Amniotic stem cell (primary cell): ENCODE results near the gene JKAMP.

Source experiments
- DNase-seq: peaks from one replicate; lab custom pipeline; 2025; lab: John Stamatoyannopoulos, UW

The JKAMP gene

GRCh38 chr14:59481407-59481806 is 2.9 kb upstream of the JKAMP start:
- DNase-seq = no peak

GRCh38 chr14:59481871-59482540 is 2.3 kb upstream of the JKAMP start:
- DNase-seq = no peak

GRCh38 chr14:59482541-59483331 is 1.6 kb upstream of the JKAMP start:
- peak; percentile 81 for DNase-seq

- peak; percentile 28 for DNase-seq
These were observed 954 bp upstream of the JKAMP start for GRCh38 chr14:59483363-59483762.

- no peak for DNase-seq
These were observed 390 bp downstream of the JKAMP start for GRCh38 chr14:59484639-59485175.

- DNase-seq = no peak
These were observed 6.4 kb downstream of the JKAMP start for GRCh38 chr14:59490756-59491155.

GRCh38 chr14:59492384-59492783 is 8.1 kb downstream of the JKAMP start:
- DNase-seq = no peak

- DNase-seq = no peak
These were observed 16.4 kb downstream of the JKAMP start for GRCh38 chr14:59500732-59501131.

- DNase-seq = no peak
These were observed 18.9 kb downstream of the JKAMP start for GRCh38 chr14:59503256-59503655.

- DNase-seq = peak; percentile 1
These were observed 22.9 kb downstream of the JKAMP start for GRCh38 chr14:59507063-59507751.

GRCh38 chr14:59507752-59508103 is 23.4 kb downstream of the JKAMP start:
- DNase-seq = no peak

GRCh38 chr14:59509101-59509500 is 24.8 kb downstream of the JKAMP start:
- no peak for DNase-seq

GRCh38 chr14:59510001-59510400 is 25.7 kb downstream of the JKAMP start:
- no peak for DNase-seq

GRCh38 chr14:59510966-59511365 is 26.6 kb downstream of the JKAMP start:
- DNase-seq = no peak

GRCh38 chr14:59511916-59512575 is 27.7 kb downstream of the JKAMP start:
- DNase-seq = no peak

GRCh38 chr14:59520224-59520623 is 35.9 kb downstream of the JKAMP start:
- no peak for DNase-seq

GRCh38 chr14:59529189-59529588 is 44.9 kb downstream of the JKAMP start:
- no peak for DNase-seq

- DNase-seq = no peak
These were observed 46.0 kb downstream of the JKAMP start for GRCh38 chr14:59530349-59530748.

- DNase-seq = no peak
These were observed 48.1 kb downstream of the JKAMP start for GRCh38 chr14:59532419-59532818.

GRCh38 chr14:59534361-59534987 is 50.2 kb downstream of the JKAMP start:
- no peak for DNase-seq

GRCh38 chr14:59537476-59537875 is 53.2 kb downstream of the JKAMP start:
- no peak for DNase-seq

- no peak for DNase-seq
These were observed 54.6 kb downstream of the JKAMP start for GRCh38 chr14:59538936-59539335.
